Effector memory CD4-positive, alpha-beta T cell (primary cell): ENCODE results near the gene SKAP1.

Source experiments
- DNase-seq, 3 donors: peaks; one replicate each; pipeline ENCODE4 v3.0.0-alpha.2; 2020
- H3K27ac ChIP-seq: 2 replicates; pipeline ENCODE4 v1.7.0; 2013; ENCODE audit warnings: mild to moderate bottlenecking, low read length, moderate library complexity; ENCODE audit not compliant: insufficient read depth, poor library complexity, severe bottlenecking
- H3K27me3 ChIP-seq: replicated peaks from 2 replicates; pipeline ENCODE4 v1.7.0; 2013; ENCODE audit warnings: mild to moderate bottlenecking, low read length; ENCODE audit not compliant: insufficient read depth, control insufficient read depth, poor library complexity, severe bottlenecking
- H3K36me3 ChIP-seq: 2 replicates; pipeline ENCODE4 v1.7.0; 2013; ENCODE audit warnings: mild to moderate bottlenecking, low read length, moderate library complexity; ENCODE audit not compliant: control insufficient read depth, insufficient read depth
- H3K4me1 ChIP-seq: 2 replicates; pipeline ENCODE4 v1.7.0; 2013; ENCODE audit warnings: low read length, mild to moderate bottlenecking; ENCODE audit not compliant: control insufficient read depth, insufficient read depth, poor library complexity, severe bottlenecking
- H3K4me3 ChIP-seq: 2 replicates; pipeline ENCODE4 v1.7.0; 2013; ENCODE audit warnings: low read length, low read depth, mild to moderate bottlenecking; ENCODE audit not compliant: insufficient read depth, poor library complexity, severe bottlenecking
- H3K9me3 ChIP-seq: 2 replicates; pipeline ENCODE4 v1.7.0; 2013; ENCODE audit warnings: mild to moderate bottlenecking, low read length, moderate library complexity; ENCODE audit not compliant: control insufficient read depth
- total RNA-seq, 3 donors: gene quantifications; one replicate each; lab custom pipeline; 2026; lab: John Stamatoyannopoulos, UW

The SKAP1 gene
- 78.2 to 94.3 (median 86.3) reads per million in 3 donors for total RNA-seq

DNA sequence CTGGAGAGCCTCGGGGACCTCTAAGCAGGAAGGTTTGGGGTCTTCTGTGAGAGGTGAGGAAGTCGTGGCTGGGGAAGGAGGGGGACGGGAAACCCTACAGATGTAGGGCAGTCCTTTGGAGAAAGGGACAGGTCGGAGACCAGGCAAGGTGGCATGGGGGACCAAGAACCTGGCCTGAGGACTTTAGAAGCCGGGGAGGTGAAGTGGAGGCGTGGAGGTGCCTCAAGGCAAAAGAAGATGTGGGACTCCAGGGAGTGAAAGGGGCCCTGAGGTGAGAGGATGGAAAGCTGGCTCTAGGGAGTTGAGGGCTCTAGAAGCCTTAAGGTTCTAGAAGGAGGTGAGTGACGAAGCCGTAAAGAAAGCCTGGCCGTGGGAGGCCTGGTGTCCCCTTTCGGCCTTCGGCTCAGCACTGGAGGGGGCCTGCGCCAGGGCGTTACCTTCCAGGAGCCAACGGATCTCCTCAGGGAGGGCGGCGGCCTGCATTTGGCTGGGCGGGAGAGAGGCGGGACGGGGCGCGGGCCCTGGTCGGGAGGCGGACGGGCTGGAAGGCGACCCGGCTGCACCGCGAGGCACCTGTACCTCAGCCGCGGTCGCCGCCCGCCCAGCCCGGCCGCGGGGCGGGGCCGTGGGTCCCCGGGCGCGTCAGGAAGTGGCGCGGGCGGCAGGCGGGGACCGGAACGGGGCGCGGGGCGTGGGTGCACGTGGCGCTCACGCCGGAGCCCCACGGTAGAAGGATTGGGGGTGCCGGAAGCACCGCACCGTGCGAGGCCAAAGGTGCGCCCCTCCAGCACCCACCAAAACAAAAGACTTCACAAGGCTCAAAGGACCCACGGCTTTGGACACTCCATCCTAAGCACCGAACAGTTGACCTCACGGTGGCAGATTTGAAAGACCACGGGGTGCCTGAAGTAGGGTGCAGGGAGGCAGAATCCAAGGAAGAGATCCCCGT is at the start of gene SKAP1:
SKAP1 (minus strand) TSS at position 577 of the 949 bp plus-strand sequence.
- H3K9me3 ChIP-seq, result no peaks in the 10 kb centered on the region
- DNase-seq, result peak; percentile 48 to 59 (median 55)
- H3K4me3 ChIP-seq, result peak within 1 kb of the TSS; percentile 75
- H3K27ac ChIP-seq, result peak within 1 kb of the TSS; percentile 89
- no peaks in the 10 kb centered on the region for H3K27me3 ChIP-seq
- peaks cover 24% of the 10 kb centered on the region for H3K4me1 ChIP-seq
- no peaks in the 10 kb centered on the region for H3K36me3 ChIP-seq

DNA sequence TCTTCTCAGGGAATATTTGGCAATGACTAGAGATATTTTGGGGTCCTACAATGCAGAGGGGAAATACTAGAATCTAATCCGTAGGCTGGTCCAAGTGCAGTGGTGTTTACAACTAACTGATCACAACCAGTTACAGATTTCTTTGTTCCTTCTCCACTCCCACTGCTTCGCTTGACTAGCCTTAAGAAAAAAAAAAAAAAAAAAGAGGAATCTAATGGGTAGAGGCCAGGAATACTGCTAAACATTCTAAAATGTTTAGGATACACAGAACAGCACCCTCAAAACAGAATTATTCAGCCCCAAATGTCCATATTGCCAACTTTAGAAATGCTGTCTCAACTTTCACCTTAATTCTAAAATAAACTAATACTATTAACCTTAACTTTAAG is 49.0 kb upstream of the SKAP1 start:
- Histone ChIP-seq H3K27me3 (no peaks in the 10 kb centered on the region), H3K36me3 (no peaks in the 10 kb centered on the region), H3K4me3 (no peak overlapping the region), H3K9me3 (no peaks in the 10 kb centered on the region), H3K27ac (no peak overlapping the region), H3K4me1 (peaks cover 7% of the 10 kb centered on the region)
- no peak for DNase-seq

DNA sequence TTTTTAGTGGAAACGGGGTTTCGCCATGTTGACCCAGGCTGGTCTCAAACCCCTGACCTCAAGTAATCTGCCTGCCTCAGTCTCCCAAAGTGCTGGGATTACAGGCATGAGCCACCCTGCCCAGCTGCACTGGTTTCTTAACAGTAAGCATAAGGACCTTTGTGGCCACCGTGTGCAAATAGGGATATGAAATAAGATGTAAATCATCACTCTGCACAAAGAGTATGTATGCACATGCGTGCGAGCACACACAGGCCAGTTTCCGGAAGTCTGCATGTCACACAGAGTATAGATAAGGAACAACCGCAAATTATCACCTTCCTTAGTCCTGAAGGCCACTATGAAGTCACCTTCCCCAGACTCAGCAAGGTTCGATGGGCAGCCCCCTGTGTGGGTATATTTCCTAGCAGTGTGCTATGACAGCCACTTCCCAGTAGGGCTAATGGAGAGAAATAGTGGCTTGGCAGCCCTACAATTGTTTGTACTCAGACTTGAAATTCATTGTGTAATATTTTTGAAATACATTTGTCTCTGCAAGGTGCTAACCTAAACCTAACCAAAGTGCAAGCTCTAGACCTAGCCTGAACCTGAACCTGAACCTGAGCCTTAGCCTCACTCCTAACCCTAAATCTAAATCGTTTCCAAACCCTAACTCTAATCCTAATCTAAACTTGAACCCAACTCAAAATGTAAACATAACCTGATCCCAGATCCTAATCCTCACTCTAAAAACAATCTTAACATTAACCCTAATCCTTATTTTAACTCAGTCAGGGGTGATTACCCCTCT is 48.4 kb upstream of the SKAP1 start:
- Histone ChIP-seq H3K4me1 (peaks cover 4% of the 10 kb centered on the region), H3K4me3 (no peak overlapping the region), H3K36me3 (no peaks in the 10 kb centered on the region), H3K27ac (no peak overlapping the region), H3K9me3 (no peaks in the 10 kb centered on the region), H3K27me3 (no peaks in the 10 kb centered on the region)
- DNase-seq, result no peak

DNA sequence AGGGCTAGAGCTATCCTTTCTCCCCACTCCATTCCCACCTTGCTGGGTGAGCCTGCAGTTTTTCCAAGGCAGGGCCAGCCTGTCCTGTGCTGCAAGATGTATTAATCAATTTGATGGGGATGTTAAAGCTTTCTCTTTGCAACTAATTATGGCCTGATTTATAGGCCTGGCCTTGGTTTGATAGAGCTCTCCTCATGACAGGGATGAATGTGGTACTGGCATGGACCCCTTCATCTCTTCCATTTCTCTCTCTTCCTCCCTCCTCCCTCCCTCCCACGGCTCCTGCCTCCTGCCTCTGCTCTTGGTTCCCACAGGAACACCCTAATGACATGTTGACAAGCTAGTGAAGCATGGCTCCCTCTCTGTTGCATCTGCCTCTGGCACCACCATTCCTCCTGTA is 47.2 kb upstream of the SKAP1 start:
- H3K4me3 ChIP-seq, result no peak overlapping the region
- no peak for DNase-seq
- no peaks in the 10 kb centered on the region for H3K9me3 ChIP-seq
- H3K27ac ChIP-seq, result no peak overlapping the region
- no peaks in the 10 kb centered on the region for H3K27me3 ChIP-seq
- no peaks in the 10 kb centered on the region for H3K4me1 ChIP-seq
- H3K36me3 ChIP-seq, result no peaks in the 10 kb centered on the region

DNA sequence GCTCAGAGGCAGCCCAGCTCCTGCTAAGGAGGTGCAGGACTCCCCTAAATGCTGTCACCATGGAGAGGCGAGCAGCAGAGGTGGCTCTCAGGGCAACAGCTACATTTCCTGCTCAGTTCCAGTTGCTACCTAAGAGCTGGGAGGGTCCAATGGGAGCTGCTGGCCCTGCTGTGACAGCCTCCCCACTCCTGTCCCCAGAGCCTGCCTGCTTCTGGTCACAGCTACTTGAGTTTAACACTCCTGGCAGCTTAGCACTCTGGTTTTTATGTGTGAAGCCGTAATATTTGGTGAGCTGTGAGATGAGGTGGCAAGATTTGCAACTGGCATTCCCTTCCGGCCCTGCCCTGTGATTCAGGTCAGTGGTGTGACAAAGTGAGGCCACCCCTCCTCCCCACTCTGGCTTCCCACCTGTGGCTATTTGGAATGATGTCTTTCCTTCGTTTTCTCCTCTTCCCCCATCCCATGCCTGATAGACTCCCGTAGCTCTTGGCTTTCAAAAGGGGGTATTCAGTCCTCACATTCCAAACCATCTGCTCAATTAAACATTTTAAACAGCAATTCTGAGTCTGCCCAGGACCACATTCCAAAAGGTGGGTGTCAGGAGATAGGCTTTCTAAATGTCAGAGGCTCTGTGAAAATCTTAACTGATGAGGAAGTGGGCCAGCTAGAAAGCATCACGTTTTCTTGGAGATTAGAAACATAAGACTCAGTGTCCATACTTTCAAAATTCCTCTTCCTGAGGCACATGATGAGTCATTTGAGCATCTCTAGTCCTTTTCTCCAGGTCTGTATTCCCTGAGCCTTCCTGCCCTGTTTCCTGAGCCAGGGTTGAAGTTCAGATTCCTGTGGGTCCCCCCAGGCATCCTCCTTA is 42.6 kb upstream of the SKAP1 start:
- H3K27me3 ChIP-seq, result no peaks in the 10 kb centered on the region
- no peak for DNase-seq
- no peaks in the 10 kb centered on the region for H3K4me1 ChIP-seq
- H3K9me3 ChIP-seq, result no peaks in the 10 kb centered on the region
- H3K27ac ChIP-seq, result no peak overlapping the region
- no peak overlapping the region for H3K4me3 ChIP-seq
- no peaks in the 10 kb centered on the region for H3K36me3 ChIP-seq

DNA sequence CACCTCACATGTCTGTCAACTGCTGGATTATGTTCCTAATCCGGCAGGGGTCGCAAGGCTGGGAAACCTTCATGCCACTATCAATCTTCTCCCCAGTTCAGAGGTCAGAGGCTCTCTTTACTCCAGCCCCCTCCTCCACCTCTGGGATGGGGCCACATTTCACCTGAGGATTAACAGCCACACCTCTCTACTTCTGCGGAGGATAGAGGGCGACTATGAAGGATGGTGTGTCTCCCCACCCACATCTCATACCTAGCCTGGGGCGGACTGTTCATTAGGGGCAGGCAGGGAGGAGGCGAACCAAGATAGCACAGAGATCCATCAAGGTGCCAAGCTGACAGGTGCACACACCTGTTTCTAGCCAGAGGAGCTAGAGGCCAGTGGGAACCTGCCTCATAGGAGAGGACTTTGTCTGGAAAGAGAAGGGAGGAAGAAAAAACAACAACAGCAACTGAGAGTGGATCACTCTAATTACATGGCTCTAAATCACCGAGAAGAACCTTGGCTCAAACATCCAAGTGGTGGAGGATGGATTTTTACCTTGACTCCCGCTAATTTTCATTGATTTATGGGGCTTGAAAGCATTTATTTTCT is 41.9 kb upstream of the SKAP1 start:
- no peak overlapping the region for H3K27ac ChIP-seq
- no peaks in the 10 kb centered on the region for H3K4me1 ChIP-seq
- H3K9me3 ChIP-seq, result no peaks in the 10 kb centered on the region
- no peaks in the 10 kb centered on the region for H3K27me3 ChIP-seq
- no peak overlapping the region for H3K4me3 ChIP-seq
- no peak for DNase-seq
- no peaks in the 10 kb centered on the region for H3K36me3 ChIP-seq

DNA sequence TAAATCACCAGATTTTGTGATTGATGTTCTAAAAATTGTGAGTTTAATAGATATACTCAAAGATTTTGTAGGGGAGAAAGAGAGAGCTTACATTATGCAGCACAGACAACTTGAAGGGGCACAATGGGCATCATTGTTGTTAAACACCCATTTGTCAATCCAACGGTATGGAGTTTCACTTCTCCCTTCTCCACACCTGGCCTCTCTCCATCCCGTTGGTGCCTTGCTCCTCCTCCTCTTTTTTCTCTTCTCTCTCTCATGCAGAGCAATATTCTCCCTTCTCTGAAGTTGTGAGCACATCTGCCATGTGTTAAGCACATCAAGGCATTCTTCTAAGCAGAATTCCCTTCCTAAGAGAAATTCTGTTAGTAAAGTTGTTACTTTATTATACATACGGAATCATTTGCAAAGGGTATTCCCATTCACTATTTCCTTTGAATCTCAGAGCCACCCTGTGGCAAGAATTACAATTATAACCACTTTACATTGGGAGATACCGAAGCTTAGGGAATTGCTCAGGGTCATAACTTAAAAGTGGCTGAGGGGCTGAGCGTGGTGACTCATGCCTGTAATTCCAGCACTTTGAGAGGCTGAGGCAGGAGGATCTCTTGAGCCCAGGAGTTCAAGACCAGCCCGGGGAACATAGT is 40.5 kb upstream of the SKAP1 start:
- no peaks in the 10 kb centered on the region for H3K4me1 ChIP-seq
- H3K9me3 ChIP-seq, result no peaks in the 10 kb centered on the region
- no peaks in the 10 kb centered on the region for H3K27me3 ChIP-seq
- H3K36me3 ChIP-seq, result no peaks in the 10 kb centered on the region
- no peak overlapping the region for H3K4me3 ChIP-seq
- H3K27ac ChIP-seq, result no peak overlapping the region
- no peak for DNase-seq

DNA sequence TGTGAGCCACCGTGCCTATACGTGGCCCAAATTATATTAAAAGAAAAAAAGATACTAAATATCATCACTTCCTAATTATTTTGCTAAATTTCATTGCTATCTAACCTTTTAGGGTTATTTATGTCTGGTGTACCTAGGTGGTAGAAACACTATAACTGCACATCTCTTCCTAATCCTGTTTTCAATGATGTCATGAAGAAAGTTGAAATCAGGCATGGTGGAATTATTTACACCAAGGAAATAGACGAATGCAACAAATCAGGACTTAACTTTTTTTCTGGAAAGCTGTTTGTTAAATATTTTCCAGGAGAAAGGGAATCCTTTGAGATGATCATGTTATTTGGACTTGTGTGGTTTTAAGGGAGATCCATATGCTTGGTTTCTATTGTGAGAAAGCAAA is 39.2 kb upstream of the SKAP1 start:
- no peaks in the 10 kb centered on the region for H3K4me1 ChIP-seq
- H3K36me3 ChIP-seq, result no peaks in the 10 kb centered on the region
- H3K27me3 ChIP-seq, result no peaks in the 10 kb centered on the region
- DNase-seq, result no peak
- H3K4me3 ChIP-seq, result no peak overlapping the region
- no peaks in the 10 kb centered on the region for H3K9me3 ChIP-seq
- H3K27ac ChIP-seq, result no peak overlapping the region

DNA sequence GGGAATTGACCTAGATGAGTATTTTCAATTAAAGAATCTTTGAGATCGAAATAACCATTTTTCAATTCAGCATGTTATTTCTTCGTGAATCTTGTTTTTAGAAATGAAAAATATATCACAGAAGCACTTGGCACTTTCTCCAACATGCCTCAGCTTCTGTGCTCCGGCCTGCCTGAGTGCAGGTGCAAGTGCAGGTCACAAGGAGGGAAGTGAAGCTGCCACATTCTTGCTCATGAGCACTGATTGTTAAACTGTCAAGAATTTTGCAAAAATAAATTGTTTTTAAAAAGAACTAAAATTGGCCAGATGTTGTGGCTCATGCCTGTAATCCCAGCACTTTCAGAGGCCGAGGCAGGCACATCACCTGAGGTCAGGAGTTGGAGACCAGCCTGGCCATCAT is 38.3 kb upstream of the SKAP1 start:
- H3K27ac ChIP-seq, result no peak overlapping the region
- H3K27me3 ChIP-seq, result no peaks in the 10 kb centered on the region
- no peak for DNase-seq
- H3K4me3 ChIP-seq, result no peak overlapping the region
- no peaks in the 10 kb centered on the region for H3K9me3 ChIP-seq
- H3K4me1 ChIP-seq, result no peaks in the 10 kb centered on the region
- H3K36me3 ChIP-seq, result no peaks in the 10 kb centered on the region
